NCI-H1436 (cell line): ENCODE measurements around the gene SCN1A.

Source experiments
- DNase-seq: peaks from one replicate; lab custom pipeline; 2025; lab: John Stamatoyannopoulos, UW

SCN1A gene

DNA sequence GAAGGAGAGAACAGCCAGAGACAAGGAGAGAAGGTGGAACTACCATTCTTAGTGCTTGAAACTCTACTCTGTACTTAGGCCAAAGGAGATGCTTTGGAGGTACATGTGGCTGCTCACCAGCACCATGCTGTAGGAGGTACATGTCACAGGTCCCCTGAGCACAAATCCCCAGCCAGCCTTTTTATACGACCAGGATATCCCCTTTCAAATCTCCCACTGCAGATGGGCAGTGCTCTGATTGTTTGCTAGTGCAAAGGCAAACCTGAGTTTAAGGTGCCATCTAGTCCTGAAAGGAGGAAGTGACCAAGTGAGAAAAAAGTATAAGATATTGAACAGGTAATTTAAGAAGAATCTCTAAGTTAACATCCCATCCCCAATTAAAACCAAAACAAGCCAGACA lies 157.2 kb downstream of the SCN1A start:
- no peak for DNase-seq

DNA sequence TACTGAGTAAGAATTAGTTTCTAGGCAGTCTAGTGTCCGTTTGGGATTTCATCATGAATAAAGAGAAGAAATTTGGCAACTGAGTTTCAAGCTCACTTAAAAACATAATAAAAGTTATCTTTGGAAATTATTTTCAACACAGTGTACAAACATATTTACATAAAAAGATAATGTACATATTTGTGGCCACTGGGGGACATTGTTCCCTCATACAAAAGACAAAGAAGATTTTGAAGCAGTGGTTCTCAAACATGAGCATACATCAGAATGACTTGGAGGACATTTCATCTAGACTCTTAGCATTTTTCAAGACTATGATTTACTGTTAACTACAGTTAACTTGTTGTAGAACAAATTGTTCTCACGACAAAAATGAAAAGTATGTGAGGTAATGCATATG lies 158.6 kb downstream of the SCN1A start:
- DNase-seq: no peak

DNA sequence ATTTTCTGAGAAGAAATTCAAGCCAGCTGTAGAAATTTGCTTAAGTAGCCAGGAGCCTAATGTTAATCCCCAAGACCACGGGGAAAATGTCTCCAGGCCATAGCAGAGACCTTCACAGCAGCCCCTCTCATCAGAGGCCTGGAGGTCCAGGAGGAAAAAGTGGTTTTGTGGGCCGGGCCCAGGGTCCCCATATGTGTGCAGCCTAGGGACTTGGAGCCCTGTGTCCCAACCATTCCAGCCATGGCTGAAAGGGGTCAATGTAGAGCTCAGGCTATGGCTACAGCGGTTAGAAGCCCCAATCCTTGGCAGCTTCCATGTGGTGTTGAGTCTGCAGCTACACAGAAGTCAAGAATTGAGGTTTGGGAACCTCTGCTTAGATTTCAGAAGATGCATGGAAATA lies 160.1 kb downstream of the SCN1A start:
- no peak for DNase-seq

DNA sequence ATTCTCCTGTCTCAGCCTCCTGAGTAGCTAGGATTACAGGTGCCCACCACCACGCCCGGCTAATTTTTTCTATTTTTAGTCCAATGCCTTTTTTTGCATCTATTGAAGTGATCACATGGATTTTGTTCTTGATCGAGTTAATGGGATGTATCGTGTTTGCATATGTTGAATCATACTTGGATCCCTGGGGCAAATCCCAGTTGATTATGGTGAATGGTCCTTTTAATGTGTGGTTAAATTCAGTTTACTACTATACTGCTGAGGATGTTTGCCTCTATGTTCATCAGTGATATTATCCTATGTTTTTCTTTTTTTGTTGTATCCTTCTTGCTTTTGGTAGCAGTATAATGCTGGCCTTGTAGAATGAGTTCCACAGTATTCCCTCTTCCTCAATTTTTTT lies 166.0 kb downstream of the SCN1A start:
- DNase-seq: no peak

DNA sequence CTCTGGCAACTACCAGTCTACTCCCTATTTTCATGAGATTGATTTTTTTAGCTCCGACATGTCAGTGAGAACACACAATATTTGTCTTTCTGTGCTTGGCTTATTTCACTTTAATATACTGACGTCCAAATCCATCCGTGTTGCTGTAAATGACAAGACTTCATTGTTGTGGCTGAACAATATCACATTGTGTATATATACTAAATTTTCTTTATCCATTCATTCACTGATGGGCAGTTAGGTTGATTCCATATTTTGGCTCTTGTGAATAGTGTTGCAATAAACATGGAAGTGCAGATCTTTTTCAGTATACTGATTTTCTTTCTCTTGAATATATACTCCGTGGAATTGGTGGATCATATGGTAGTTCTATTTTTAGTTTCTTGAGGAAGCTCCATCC lies 168.4 kb downstream of the SCN1A start:
- DNase-seq: no peak

DNA sequence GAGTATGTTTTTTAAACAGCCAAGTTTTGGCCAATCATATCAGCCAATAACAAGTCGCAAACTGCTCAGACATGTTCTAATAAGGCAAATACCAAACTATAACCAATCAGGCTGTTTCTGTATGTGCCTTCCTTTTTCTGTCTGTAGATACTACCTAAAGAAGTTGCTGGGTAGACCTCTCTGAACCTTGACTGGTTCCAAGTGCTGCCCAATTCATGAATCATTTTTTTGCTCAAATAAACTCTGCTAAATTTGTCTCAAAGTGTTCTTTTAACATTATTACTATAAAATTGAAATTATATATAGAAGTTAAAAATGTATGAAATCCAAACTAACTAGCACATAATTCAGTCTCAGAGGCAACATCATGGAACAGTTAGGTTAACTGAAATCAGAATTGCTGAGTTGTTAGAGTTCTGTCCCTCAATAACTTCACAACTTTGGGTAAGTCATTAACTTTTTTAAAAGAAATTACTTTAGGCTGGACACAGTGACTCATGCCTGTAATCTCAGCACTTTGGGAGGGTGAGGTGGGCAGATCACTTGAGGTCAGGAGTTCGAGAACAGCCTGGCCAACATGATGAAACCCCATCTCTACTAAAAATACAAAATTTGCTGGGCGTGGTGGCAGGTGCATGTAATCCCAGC lies 169.4 kb downstream of the SCN1A start:
- DNase-seq: no peak

DNA sequence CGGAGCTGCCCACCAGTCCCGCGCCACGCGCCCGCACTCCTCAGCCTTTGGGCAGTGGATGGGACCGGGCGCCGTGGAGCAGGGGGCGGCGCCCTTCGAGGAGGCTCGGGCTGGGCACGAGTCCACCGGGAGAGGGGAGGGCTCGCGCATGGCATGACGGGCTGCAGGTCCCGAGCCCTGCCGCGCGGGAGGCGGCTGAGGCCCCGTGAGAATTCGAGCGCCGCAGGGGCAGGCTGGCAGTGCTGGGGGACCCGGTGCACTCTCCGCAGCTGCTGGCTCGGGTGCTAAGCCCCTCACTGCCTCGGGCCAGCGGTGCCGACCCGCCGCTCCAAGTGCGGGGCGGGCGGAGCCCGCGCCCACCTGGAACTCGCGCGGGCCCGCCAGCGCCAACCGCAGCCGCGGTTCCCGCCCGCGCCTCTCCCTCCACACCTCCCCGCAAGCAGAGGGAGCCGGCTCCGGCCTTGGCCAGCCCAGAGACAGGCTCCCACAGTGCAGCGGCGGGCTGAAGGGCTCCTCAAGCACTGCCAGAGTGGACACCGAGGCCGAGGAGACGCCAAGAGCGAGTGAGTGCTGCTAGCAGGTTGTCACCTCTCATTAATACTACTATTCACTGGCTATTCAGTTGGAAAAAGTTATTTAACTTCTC lies 170.7 kb downstream of the SCN1A start:
- peak; percentile 33 for DNase-seq

DNA sequence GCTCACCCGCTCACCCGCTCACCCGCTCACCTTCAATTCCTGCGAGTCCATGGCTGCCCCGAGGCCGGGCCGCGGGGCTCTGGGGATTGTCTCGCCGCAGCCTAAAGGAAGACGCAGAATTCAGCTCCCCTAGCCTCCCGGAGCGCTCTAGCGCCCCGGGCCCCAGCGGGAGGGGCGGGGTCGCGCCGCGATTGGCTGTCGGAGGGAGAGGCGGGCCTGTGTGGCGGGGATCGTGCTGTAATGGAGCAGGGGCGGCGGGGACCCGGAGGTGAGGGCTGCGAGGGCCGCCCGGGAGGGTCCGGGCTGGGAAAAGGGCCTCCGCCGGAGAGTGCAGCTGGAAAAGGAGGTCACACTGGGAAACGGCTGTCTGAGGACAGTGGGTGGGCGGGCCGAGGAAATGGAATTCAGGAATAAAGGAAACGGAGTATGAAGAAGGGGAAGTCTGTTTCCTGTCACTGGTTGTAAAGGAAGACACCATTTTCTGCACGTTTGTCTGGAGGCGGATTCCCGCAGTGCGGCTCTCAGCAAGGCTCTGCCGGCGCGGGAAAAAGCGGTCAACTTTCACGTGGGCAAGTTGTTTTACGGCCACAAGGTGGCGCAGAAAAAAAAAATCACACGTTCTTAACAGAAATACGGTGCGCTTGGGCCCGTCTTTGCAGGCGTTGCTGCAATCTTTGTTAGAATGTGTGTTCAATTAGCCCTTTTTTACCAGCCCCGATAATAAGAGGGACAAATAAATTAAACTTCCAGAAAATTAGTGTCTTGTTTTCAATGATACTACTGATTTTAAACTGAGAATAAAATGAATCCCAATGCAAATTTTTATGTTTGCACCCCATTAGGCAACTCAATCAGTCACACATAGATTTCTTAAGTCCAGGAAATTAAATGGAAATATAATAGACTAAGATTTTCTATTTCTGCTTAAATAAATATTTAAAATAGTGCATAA lies 173.9 kb downstream of the SCN1A start, which contains the start of gene TTC21B:
TSS of gene TTC21B (minus strand) at position 122 of the 952 bp plus-strand sequence. CDS start at position 51, 71 bp downstream.
- DNase-seq: peak; percentile 91

DNA sequence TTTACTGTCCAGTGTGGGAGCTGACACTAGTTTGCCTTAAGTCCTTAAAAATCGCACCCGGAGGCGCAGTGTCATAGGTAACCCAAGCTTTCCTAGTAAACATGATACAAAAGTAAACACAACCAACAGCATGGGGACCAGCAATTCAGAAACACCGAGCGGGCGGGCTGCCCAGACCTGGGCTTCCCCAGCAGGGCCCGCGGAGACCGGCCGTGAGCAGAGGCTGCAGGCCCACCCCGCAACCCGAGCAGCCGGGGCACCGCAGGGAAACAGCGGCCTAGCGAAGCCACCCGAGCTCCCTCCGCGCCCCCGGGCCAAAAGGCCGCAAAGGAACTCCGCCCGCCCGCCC lies 174.5 kb downstream of the SCN1A start:
- DNase-seq: no peak

DNA sequence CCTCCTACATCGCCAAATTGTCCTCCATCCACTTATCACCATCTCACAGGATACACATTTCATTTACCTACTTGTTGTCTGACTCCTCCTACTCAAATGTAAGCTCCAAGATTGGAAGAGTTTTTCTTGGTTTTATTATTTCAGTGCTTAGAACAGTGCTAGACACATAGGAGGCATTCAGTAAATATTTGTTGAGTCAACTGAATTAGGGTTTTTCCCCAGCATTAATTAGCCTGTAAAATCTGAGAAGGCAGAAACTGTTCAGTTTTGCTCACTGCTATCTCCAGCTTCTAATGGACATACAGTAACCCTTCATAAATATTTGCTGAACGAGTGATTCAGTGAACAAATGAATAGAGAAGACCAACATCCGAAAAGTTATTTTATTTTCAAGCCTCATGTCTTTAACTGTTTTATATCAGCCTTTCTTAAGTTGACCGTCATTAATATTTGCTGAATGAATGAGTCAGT lies 175.0 kb downstream of the SCN1A start:
- no peak for DNase-seq

DNA sequence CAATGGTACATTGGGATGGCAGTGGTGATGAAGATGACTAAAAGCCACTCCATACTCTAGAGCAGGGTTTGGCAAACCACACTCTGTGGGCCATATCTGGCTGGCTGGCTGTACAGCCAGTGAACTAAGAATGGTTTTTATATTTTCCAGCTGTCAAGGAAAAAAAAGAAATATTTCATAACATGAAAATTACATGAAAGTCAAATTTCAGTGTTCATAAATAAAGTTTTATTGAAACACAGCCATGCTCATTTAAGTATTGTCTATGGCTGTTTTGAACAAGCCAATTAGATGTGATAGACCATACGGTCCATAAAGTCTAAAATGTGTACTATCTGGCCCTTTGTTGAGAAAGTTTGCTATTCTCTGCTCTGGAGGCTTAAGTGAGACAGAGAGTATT lies 175.7 kb downstream of the SCN1A start:
- DNase-seq: no peak

DNA sequence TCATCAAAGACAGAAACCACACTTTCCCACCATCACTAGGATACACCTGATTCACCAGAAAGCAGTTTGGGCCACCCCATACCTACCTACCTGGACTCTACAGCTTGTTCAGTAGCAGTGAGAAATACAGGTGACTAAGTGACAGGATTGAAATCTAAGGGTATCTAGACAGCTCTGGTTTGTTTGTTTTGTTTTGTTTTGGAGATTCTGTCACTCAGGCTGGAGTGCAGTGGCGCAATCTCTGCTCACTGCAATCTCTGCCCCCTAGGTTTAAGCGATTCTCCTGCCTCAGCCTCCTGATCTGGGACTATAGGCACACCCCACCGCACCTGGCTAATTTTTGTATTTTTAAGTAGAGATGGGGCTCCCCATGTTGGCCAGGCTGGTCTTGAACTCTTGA lies 177.4 kb downstream of the SCN1A start:
- DNase-seq: no peak

DNA sequence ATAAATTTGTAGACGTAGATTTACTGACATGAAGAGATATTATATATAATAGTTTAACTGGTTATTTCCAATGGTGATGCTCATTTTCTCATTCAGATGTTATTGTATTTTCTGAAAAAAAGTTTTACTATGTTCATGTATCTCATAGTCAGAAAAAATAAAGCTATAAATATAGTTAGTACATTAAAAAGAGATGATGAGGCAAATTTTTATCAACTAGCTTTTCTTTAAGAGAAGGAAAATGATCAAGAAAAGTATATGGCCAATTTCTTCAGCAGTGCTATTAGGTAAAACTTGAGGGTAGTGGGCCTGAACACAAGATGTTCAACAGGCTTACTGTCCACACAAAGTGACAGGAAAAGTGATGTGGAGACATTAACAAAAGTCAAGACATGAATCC lies 186.0 kb downstream of the SCN1A start:
- no peak for DNase-seq

DNA sequence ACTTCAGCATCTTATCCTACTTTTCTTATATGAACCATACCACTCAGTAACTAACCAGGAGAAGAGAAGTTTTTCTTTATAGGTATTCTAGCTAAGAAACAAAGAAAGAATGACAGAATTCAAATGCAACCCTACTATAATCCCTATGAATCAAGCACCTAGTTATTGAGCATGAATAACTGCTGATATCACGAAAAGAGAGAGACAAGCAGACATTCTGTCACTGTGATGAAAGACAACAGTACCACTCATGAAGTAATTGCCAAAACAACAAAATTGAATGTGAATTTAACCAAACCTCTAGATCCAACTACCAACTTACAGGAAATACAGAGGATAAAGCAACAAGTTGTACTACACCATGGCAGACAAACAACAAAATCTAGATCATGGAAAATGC lies 189.6 kb downstream of the SCN1A start:
- no peak for DNase-seq
